HG02571 (cell line): Measurements from ENCODE around the gene TMIGD2.

ENCODE experiments used
- ATAC-seq: cut with Tn5 transposase; IDR thresholded peaks from one replicate; pipeline ENCODE4 v1.9.1; 2021; ENCODE audit warnings: mild to moderate bottlenecking, moderate library complexity; ENCODE audit not compliant: unreplicated experiment

TMIGD2 gene

DNA sequence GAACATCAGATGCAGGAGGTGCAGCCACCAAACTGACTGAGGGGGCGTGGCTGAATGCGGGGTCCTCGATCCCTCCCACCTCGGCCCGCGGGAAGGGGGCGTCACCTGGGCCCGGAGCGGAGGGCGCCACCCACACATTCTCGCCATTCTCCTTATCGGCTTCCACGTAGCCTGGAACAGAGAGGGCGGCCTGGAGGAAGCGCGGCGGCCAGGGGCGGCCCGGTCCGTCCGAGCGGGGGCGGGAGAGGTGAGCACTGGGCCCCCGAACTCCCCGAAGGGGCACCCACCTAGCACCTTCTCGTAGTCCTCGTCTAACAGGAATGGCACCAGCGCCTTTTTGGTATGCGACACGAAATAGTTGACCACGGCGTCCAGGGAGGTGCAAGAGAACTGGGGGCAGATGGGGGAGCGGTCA, 24.7 kb upstream of the TMIGD2 start:
- ATAC-seq: no peak

GRCh38 chr19:4326215-4326836, 24.1 kb upstream of the TMIGD2 start:
- no peak for ATAC-seq

- ATAC-seq: no peak
Measured at GRCh38 chr19:4324228-4324627, 22.0 kb upstream of the TMIGD2 start.

- no peak for ATAC-seq
Measured at GRCh38 chr19:4323692-4324091, 21.5 kb upstream of the TMIGD2 start.

- no peak for ATAC-seq
Measured at GRCh38 chr19:4322942-4323665, 20.9 kb upstream of the TMIGD2 start.

DNA sequence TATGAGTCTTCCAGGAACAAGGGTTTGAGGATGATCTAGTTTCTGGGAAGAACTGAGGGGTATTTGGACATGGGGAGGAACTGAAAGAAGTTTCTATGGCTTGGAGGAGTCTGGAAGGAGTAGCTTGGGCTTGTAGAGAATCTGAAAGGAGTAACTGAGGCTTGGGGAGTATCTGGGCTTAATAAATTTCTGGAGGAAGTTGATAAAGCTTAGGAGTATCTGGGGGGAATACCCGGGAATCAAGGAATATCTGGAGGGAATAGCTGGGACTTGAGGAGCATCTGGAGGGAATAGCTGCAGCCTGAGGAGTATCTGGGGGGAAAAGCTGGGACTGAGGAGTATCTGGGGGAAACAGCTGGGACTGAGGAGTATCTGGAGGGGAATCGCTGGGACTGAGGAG, 18.2 kb upstream of the TMIGD2 start:
- no peak for ATAC-seq

DNA sequence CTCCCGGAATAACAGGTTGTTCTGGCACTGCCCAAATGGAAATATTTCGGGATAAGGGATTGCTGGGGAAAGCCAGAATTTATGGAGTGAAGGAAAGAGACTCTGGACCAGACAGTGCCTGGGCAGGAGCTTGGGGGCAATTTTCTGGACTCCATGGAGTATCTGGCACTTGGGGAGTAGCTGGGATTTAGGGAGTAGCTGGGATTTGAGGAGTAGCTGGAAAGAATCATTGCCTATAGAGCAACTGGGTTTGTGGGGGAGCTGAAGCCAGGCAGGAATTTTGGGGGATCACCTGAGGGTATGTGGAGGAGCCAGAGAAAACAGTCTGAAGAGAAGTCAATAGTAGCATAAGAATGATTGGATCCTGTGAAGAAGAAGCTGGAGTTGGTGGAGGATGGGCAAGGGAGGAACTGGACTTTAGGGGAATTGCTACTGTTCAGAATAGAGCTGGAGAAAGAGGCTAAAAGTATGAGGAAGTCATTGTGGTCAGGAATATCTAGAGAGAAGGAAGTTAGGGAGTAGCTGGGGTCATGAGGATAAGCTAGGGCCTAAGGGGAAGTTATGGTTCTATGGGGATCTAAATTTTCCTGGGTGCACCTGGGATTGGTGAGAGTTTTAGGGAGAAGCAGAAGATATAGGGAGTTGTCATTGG, 17.0 kb upstream of the TMIGD2 start:
- no peak for ATAC-seq

- no peak for ATAC-seq
Measured at GRCh38 chr19:4318460-4318859, 16.3 kb upstream of the TMIGD2 start.

- no peak for ATAC-seq
Measured at GRCh38 chr19:4316956-4317355, 14.8 kb upstream of the TMIGD2 start.

GRCh38 chr19:4313847-4314490, 11.8 kb upstream of the TMIGD2 start:
- ATAC-seq: no peak

GRCh38 chr19:4310247-4311121, 8.3 kb upstream of the TMIGD2 start:
- no peak for ATAC-seq

GRCh38 chr19:4305659-4306058, 3.5 kb upstream of the TMIGD2 start:
- ATAC-seq: no peak

- ATAC-seq: no peak
Measured at GRCh38 chr19:4305257-4305612, 3.0 kb upstream of the TMIGD2 start.

DNA sequence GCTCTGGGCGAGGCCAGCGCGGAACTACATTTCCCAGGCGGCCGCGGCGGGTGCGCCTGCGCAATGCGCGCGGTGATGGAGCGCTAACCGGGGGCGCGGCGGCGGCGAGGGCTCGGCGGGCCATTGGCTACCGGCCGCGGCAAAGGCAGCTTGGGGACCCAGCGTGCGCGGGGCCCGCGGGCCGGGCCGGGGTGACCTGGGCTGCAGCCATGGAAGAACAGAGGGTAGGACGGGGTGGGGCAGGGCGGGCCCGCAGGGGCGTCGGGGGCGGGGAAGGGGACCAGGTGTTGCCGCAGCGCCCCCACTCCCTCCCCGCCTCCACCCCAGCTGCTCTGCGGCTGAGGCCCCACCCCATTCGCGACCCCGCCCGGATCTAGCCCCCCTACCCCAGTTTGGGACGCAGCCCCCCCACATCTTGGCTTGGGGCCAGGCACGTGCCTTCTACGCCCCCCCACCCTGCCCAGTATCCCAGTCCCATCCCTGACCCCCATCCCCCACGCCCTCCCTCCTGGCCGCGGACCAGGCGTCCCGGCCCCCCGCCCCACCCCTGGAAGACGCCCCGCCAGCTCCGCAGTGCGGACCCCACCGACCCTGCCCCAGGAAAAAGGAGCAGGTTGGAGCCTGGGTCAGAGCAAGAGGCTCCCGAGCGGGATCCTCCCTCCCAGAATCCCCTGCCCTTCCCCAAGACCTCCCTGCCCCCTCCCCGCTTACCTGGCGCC, 2.5 kb upstream of the TMIGD2 start, which contains the start of gene FSD1:
TSS of gene FSD1 (plus strand) at position 61 of the 719 bp plus-strand sequence. CDS start at position 210, 149 bp downstream.
- ATAC-seq: no peak

GRCh38 chr19:4303819-4304537, 1.8 kb upstream of the TMIGD2 start:
- no peak for ATAC-seq

DNA sequence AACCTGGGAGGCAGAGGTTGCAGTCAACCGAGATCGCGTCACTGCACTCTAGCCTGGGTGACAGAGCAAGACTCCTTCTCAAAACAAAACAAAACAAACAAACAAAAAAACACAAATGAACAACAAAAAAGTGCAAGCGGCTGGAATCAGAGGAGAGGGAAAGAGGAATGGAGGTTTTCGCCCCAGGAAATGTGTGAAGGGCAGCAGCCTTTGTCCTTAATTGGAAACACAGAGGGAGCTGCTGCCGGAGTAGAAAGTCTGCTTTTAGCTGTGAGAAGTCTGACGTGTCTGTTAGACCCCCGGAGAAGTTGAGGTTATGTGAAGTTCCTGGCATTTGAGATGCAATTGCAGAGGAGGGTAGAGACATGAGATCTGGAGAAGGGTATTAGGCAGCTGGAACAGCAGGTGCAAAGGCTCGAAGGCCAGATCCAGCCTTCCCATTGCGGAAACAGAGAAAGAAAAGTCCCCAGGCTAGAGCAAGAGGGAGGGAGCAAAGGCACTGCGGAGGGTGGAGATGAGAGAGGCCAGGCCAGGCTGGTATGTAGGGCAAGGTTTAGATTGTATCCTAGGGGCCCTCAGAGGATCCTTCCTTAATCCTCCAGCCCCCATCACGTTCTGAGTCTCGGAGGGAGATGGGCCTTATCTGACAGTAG, 473 bp downstream of the TMIGD2 start:
- ATAC-seq: no peak

DNA sequence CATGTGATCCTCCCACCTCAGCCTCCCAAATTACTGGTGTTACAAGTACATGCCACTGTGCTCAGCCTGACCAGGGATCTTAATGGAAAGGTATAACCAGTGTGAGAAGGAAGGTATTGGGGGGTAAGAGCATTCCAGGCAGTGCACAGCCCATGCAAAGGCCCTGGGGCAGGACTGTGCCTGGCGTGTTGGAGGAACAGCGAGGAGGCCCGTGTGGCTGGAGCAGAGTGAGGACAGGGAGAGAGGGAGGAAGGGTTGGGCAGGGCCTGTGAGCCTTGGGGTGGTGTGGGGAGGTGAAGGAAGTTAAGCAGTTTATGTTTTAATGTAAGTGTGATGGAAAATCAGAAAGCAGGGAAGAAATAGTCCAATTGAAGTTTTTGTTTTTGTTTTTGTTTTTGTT, 1.6 kb downstream of the TMIGD2 start:
- no peak for ATAC-seq

- no peak for ATAC-seq
Measured at GRCh38 chr19:4298810-4299550, 3.2 kb downstream of the TMIGD2 start.
